ENCODE measurements around the gene BRD3.
A peak's percentile ranks its signal among the peaks of the same experiment; 100 is the strongest.
"Not testable (repeated sequence)": the region's sequence is repeated elsewhere in the genome, so short reads cannot be mapped to it uniquely, and the experiment has no call there.

BRD3 gene

GRCh38 chr9:134067904-134068743, at the start of gene BRD3:
TSS of gene BRD3 (minus strand) at chr9:134068026. CDS start at chr9:134053477, 14,549 bp downstream.
- peak; percentile 84 for DNase-seq (ENCODE audit: low read depth)

- DNase-seq (ENCODE audit: low read depth), result no peak
Observed at GRCh38 chr9:134112561-134112960, 44.7 kb upstream of the BRD3 start.

DNA sequence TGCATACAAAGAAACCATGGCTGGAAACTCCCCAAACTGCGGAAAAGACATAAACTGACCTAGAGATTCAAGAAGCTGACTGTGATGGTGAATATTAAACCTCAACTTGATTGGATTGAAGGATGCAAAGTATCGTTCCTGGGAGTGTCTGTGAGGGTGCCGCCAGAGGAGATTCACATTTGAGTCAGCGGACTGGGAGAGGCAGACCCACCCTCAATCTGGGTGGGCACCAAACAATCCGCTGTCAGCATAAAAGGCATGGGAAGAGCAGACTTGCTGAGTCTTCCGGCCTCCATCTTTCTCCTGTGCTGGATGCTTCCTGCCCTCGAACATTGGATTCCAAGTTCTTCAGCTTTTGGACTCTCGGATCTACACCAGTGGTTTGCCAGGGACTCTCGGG, 43.2 kb upstream of the BRD3 start:
- no peak for DNase-seq (ENCODE audit: low read depth)

GRCh38 chr9:134103391-134103998, 35.7 kb upstream of the BRD3 start:
- no peak for DNase-seq (ENCODE audit: low read depth)

DNA sequence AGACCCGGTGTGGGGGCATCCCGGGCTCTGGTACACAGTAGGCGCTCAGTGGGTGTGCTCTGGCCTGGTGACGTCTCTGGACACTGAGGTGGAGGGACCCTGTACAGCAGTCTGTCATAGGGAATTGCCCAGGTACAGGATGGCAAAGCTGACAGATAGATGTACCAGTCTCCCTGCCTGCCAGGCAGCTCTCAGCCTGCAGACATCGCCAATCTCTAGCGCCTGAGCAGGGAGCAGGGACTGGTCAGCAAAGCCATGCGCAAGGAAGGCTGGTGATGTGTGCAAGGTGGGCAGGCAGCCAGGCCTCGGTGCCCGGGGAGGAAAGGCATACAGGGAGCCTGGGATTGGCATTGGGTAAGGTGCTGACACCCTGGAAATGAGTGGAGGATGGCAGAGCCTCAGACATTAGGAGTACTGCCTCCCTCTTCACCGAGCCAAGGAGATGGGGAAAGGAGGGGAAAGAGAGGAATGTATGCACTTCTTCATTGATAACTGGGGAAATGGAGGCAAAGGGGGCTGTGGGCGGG, 33.9 kb upstream of the BRD3 start:
- DNase-seq (ENCODE audit: low read depth), result no peak

- not testable (repeated sequence) for DNase-seq (ENCODE audit: low read depth)
Observed at GRCh38 chr9:134101133-134101532, 33.3 kb upstream of the BRD3 start.

DNA sequence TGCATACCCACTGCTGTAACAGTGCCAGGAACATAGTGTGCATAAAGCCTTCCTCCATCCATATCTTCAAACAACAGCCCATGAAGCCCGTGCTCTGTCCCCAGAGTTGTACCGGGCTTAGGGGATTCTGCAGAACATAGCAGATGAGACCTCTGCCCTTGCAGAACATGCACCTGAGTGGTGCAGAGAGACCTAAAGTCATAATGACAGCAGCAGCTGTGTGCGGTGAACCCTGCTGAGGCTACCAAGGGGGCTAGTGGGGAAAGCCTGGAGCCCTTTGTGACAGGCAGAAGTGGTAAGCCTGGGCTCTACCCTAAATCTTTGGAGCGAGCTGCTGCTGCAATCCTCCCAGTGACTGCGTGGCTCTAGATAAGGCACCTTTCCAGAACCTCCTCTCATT, 32.2 kb upstream of the BRD3 start:
- no peak for DNase-seq (ENCODE audit: low read depth)

DNA sequence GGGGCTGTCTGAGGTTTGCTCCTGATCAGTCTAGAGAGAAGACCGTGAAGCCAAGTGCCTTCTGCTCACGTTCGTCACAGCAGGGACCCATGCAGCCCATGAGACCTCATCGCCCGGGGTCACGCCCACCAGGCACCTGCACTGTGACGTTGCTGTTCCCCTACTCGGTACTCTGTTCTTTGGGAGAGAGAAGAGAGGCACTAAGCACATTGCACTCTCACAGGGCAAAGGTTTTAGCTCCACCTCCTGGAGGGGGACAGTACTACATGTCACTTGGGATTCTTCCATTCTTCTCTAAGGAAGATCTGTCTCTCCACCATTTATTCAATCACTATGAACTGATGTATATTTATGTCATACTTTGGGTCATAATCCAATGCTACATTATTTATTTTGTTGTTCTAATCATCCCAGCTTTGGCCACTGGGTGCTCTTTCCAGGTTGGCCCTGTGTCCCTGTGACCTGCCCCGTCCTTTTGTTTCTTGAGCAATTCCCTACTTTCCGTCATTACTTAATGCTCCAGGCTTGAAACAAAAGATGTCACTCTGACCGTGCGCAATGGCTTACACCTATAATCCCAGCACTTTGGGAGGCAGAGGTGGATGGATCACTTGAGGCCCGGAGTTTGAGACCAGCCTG, 31.4 kb upstream of the BRD3 start:
- DNase-seq (ENCODE audit: low read depth), result peak; percentile 31

- no peak for DNase-seq (ENCODE audit: low read depth)
Observed at GRCh38 chr9:134089972-134090371, 22.1 kb upstream of the BRD3 start.

- DNase-seq (ENCODE audit: low read depth), result no peak
Observed at GRCh38 chr9:134088063-134088725, 20.4 kb upstream of the BRD3 start.

DNA sequence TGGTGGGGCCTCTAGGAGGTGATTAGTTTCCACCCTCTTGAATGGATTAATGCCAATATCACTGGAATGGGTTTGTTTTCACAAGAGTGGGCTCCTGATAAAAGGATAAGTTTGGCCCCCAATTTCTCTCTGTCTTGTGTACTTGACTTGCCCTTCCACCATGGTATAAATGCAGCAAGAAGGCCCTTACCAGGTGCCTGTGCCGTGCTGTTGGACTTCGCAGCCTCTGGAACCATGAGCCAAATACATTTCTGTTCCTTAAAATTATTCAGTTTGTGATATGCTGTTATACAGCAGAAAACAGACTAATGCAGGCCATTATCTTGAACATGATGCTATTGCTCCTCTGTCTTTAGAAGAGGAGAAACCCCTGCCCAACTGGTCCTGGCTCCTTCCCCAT, 17.8 kb upstream of the BRD3 start:
- DNase-seq (ENCODE audit: low read depth), result no peak

DNA sequence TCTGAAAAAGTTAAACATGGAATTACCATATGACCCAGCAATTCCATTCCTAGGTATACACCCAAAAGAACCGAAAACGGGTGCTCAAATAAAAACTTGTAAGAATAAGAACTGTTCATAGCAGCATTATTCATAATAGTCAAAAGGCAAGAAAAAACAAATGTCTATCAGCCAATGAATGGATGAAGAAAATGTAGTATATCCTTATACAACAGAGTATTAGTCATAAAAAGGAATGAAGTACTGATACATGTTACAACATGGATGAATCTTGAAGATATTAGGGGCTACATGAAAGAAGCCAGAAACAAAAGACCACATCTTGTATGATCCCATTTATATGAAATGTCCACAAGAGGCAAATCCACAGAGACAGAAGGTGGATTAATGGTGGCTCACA, 15.6 kb upstream of the BRD3 start:
- DNase-seq (ENCODE audit: low read depth), result no peak

- no peak for DNase-seq (ENCODE audit: low read depth)
Observed at GRCh38 chr9:134076644-134077043, 8.8 kb upstream of the BRD3 start.

- not testable (repeated sequence) for DNase-seq (ENCODE audit: low read depth)
Observed at GRCh38 chr9:134075689-134076088, 7.9 kb upstream of the BRD3 start.

DNA sequence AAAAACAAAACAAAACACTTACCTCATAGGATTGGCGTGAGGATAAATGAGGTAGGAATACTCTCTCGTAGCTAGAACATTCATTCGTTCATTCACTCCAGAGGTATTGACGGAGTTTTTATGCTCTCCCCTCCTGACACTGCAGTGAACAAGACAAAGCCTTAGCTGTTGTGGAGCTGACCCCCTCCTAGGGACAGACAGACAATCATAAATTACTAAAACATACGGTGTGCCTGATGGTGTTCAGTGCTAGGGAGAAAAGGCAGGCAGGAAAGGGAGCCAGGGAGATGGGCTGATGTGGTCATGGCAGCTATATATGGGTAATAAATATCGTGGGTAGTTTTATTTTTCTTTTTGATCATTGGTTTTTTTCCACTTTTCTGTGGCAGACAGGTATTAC, 5.7 kb upstream of the BRD3 start:
- DNase-seq (ENCODE audit: low read depth), result no peak

DNA sequence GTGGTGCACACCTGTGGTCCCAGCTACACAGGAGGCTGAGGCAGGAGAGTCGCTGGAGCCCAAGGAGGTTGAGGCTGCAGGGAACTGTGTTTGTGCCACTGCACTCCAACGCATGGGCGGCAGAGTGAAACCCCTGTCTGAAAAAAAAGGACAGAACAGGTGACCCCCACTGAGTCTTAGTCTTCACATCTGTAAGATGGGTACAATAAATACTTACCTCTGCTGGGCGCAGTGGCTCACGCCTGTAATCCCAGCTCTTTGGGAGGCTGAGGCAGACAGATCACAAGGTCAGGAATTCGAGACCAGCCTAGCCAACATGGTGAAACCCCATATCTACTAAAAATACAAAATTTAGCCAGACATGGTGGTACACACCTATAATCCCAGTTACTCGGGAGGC, 4.9 kb upstream of the BRD3 start:
- not testable (repeated sequence) for DNase-seq (ENCODE audit: low read depth)

DNA sequence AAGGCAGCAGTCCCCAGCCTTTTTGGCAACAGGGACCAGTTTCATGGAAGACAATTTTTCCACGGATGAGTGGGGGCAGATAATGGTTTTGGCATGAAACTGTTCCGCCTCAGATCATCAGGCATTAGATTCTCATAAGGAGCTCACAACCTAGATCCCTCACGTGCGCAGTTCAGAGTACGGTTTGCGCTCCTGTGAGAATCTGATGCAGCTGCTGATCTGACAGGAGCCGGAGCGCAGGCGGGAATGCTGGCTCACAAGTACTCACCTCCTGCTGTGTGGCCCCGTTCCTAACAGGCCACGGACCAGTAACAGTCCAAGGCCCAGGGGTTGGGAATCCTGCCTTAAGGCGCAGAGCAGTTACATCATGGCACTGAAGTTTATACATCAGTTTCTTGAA, 3.3 kb upstream of the BRD3 start:
- no peak for DNase-seq (ENCODE audit: low read depth)

DNA sequence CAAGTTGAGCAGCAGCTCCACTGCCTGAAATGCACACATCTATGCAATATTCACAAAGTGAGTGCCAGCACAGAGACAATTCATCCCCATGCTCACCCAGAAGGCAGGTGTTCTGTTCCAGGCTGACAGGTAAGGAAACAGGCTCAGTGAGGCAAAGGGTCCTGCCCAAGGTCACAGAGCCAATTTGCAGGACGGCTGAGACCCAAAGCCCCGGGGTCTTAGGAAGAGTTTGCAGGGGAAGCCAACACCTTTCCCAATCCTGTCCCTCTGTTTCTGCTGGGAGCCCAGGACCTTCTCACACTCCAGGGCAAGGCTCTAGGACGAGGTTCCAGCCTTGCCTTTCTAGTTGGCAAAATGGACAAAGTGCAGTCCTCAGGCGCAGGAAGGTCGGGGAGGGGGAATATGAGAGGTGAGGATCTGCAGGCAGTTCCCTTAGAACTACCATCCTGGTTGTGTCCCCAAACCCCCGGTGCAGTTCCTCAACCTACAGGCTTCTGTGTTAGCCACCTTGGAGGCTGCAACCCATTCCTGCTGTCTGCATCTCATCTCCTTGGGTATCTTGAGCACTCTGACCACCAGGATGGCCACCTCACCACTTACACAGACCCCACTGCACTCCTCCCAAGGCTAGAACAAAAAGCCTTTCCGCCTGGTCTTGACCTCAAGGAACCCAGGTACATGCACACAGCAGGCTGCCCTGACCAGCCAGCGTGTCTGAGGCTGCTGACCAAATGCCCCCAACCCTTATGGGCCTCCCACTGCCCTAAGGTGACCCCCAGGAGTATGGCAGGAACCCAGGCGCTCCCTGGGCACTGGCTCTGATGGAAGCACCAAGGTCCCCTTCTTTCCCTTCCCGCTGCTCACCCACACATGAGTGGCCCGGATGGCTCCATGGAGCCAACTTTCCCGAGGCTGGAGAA, 1.9 kb upstream of the BRD3 start:
- DNase-seq (ENCODE audit: low read depth), result no peak

DNA sequence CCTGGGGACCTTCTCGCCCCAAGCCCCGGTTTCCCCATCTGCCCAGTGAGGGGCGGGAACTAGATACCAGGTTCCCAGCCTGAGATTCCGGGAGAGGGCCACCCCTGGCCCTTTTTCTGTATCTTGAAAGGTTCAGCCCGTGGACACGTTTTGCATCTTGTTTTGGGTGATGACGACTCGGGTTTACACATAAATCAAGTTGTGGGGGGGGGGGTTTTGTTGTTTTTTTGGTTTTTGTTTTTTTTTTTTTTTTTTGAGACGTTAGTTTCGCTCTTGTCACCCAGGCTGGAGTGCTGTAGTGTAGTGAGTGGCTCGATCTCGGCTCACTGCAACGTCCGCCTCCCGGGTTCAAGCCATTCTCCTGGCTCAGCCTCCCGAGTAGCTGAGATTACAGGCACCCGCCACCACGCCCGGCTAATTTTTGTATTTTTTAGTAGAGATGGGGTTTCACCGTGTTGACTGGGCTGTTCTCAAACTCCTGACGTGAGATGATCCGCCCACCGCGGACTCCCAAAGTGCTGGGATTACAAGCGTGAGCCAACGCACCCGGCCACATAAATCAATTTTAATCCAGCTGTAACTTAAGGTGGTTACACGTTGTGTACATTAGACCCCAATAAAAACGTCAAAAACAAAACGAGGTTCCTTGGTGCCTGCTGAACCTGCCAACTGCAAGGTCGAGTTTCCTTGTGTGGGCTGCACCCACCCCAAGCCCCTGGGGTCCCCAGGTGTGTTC, 1.1 kb upstream of the BRD3 start:
- DNase-seq (ENCODE audit: low read depth), result no peak

Measured in amniotic epithelial cell (primary cell).